SU-DHL-6 (cell line): ENCODE data around the gene VAPB.

Experiments
- H2AFZ ChIP-seq: fragments of 200-600 bp; sonication (generic); 2 replicates; pipeline ENCODE4 v1.6.1; 2014; ENCODE audit warnings: low read depth, mild to moderate bottlenecking, moderate library complexity, mixed read lengths, antibody characterized with exemption, low read length; ENCODE audit not compliant: severe bottlenecking
- H3F3A ChIP-seq: fragments of 200-600 bp; shearing (Covaris generic); 2 replicates; pipeline ENCODE4 v1.6.0; 2016; ENCODE audit warnings: antibody characterized with exemption, mild to moderate bottlenecking; ENCODE audit not compliant: insufficient read depth
- H3K27ac ChIP-seq: fragments of 200-600 bp; sonication (generic); 2 replicates; pipeline ENCODE4 v1.5.1; 2016; ENCODE audit warnings: low read depth, mild to moderate bottlenecking, low read length, moderate library complexity, mixed read lengths
- H3K27me3 ChIP-seq: fragments of 200-600 bp; sonication (generic), shearing (Covaris generic); 2 replicates; pipeline ENCODE4 v1.6.0; 2014; ENCODE audit warnings: mild to moderate bottlenecking, low read length
- H3K36me3 ChIP-seq: fragments of 200-600 bp; sonication (generic); 2 replicates; pipeline ENCODE4 v1.6.1; 2014; ENCODE audit warnings: mild to moderate bottlenecking, low read length, mixed read lengths
- H3K4me2 ChIP-seq: fragments of 300-600, 200-600 bp; shearing (Covaris generic), sonication (generic); 2 replicates; pipeline ENCODE4 v1.6.0; 2014; ENCODE audit warnings: low read length, low read depth, mild to moderate bottlenecking; ENCODE audit not compliant: poor library complexity, severe bottlenecking
- H3K4me3 ChIP-seq: fragments of 200-600 bp; sonication (generic); 2 replicates; pipeline ENCODE4 v1.5.1; 2014; ENCODE audit warnings: antibody characterized with exemption, low read length, mild to moderate bottlenecking, mixed read lengths; ENCODE audit not compliant: insufficient read depth, poor library complexity, severe bottlenecking
- H3K79me2 ChIP-seq: fragments of 200-600 bp; sonication (generic); 2 replicates; pipeline ENCODE4 v1.6.1; 2014; ENCODE audit warnings: mild to moderate bottlenecking, low read length, moderate library complexity; ENCODE audit not compliant: insufficient read depth
- H3K9ac ChIP-seq: fragments of 200-600 bp; sonication (generic); 2 replicates; pipeline ENCODE4 v1.7.0; 2014; ENCODE audit warnings: mild to moderate bottlenecking, low read length
- H3K9me2 ChIP-seq: fragments of 200-600 bp; sonication (generic); replicated peaks from 2 replicates; pipeline ENCODE4 v1.6.1; 2014; ENCODE audit warnings: low read length; ENCODE audit not compliant: insufficient read depth
- H3K9me3 ChIP-seq: fragments of 200-600 bp; sonication (generic); 2 replicates; pipeline ENCODE4 v1.6.1; 2014; ENCODE audit warnings: low read length, mixed read lengths; ENCODE audit not compliant: insufficient read depth
- H4K20me1 ChIP-seq: fragments of 200-600 bp; sonication (generic); 2 replicates; pipeline ENCODE4 v1.6.1; 2014; ENCODE audit warnings: low read depth, mild to moderate bottlenecking, antibody characterized with exemption, low read length, moderate library complexity, mixed read lengths
- EZH2phosphoT487 ChIP-seq: fragments of 200-600 bp; sonication (generic), shearing (Covaris generic); conservative IDR thresholded peaks from 2 replicates; pipeline ENCODE4 v1.6.1; 2018; ENCODE audit warnings: mild to moderate bottlenecking, antibody characterized with exemption, low read length, moderate library complexity, mixed read lengths
- TF ChIP-seq, protein P1 (sequence below): fragments of 200-600 bp; sonication (generic); IDR thresholded peaks from one replicate; pipeline ENCODE4 v1.5.1; 2017; ENCODE audit warnings: antibody characterized with exemption, mild to moderate bottlenecking, low read length, moderate library complexity; ENCODE audit not compliant: insufficient read depth, poor library complexity, severe bottlenecking

The VAPB gene

DNA sequence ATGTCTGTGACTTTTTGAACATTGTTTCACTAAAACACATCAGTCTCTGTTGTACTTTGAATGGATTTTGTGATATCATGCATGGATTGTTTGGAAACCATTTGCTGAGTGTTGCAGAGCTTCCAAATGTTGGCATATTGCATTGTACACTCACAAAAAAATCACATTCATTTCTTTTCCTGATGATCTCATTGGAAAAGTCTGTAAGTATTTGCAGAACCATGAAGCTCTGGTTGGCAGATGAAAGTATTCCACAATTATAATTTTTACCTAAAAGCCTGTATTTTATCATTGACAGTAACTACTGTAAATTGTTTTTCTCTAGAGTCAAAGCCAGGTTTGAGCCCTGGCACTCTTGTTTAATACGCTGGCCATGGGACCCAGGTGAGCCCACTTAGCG is 42.1 kb downstream of the VAPB start:
- no peaks in the 10 kb centered on the region for H3F3A ChIP-seq
- H2AFZ ChIP-seq = no peak overlapping the region
- no peak overlapping the region for H3K4me2 ChIP-seq
- H3K27ac ChIP-seq = no peak overlapping the region
- H3K36me3 ChIP-seq = no peaks in the 10 kb centered on the region
- H3K27me3 ChIP-seq = no peaks in the 10 kb centered on the region
- TF ChIP-seq, protein P1, sequence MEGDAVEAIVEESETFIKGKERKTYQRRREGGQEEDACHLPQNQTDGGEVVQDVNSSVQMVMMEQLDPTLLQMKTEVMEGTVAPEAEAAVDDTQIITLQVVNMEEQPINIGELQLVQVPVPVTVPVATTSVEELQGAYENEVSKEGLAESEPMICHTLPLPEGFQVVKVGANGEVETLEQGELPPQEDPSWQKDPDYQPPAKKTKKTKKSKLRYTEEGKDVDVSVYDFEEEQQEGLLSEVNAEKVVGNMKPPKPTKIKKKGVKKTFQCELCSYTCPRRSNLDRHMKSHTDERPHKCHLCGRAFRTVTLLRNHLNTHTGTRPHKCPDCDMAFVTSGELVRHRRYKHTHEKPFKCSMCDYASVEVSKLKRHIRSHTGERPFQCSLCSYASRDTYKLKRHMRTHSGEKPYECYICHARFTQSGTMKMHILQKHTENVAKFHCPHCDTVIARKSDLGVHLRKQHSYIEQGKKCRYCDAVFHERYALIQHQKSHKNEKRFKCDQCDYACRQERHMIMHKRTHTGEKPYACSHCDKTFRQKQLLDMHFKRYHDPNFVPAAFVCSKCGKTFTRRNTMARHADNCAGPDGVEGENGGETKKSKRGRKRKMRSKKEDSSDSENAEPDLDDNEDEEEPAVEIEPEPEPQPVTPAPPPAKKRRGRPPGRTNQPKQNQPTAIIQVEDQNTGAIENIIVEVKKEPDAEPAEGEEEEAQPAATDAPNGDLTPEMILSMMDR = no peak
- no peak for TF ChIP-seq EZH2phosphoT487
- H3K4me3 ChIP-seq = no peak overlapping the region
- peaks cover 92% of the 10 kb centered on the region for H3K79me2 ChIP-seq
- no peaks in the 10 kb centered on the region for H3K9me3 ChIP-seq
- no peaks in the 10 kb centered on the region for H3K9me2 ChIP-seq
- H4K20me1 ChIP-seq = no peaks in the 10 kb centered on the region; the same call in none of the 2 replicates
- H3K9ac ChIP-seq = no peak overlapping the region

DNA sequence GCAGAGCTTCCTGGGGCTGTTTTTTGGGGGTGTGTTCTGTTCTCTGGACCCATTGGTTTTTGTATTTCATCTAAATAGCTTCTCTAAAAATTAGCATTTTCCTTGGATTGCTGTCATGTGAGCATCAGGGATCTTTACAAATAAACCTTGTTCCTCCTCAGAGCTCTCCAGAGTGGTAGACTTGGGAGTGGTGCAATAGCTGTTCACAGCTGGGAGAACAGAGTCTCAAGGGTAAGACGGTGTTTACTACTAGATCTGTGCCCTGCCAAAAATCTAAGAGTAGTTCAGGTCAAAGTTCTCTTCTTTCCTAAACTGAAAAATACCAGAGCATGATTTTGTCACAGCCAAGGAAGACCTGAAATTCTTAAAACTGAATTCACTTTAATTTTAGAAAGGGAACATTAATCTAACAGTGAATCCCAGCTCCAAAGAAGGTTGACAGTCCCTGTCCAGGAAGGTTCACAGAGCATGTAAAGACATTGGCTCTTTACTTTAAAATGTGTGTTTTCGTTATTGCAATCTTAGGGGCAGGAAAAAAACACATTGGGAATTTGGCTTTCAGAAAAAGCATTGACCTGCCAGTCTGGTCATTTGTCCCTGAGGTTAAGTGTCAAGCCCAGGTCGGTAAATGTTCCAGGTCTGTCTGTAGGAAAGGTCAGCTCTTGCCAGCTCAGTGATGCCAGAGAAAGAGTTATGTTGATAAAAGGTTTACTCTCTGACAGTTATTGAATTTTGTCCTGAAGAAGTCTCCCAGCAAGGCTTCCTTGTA is 43.3 kb downstream of the VAPB start:
- H2AFZ ChIP-seq = no peak overlapping the region
- no peak overlapping the region for H3K4me3 ChIP-seq
- no peaks in the 10 kb centered on the region; the same call in none of the 2 replicates for H4K20me1 ChIP-seq
- no peaks in the 10 kb centered on the region for H3F3A ChIP-seq
- no peaks in the 10 kb centered on the region for H3K9me3 ChIP-seq
- H3K9ac ChIP-seq = no peak overlapping the region
- no peaks in the 10 kb centered on the region for H3K36me3 ChIP-seq
- peaks cover 94% of the 10 kb centered on the region for H3K79me2 ChIP-seq
- H3K27ac ChIP-seq = no peak overlapping the region
- no peaks in the 10 kb centered on the region for H3K9me2 ChIP-seq
- TF ChIP-seq, protein P1 = no peak
- no peak for TF ChIP-seq EZH2phosphoT487
- no peaks in the 10 kb centered on the region for H3K27me3 ChIP-seq
- no peak overlapping the region for H3K4me2 ChIP-seq

DNA sequence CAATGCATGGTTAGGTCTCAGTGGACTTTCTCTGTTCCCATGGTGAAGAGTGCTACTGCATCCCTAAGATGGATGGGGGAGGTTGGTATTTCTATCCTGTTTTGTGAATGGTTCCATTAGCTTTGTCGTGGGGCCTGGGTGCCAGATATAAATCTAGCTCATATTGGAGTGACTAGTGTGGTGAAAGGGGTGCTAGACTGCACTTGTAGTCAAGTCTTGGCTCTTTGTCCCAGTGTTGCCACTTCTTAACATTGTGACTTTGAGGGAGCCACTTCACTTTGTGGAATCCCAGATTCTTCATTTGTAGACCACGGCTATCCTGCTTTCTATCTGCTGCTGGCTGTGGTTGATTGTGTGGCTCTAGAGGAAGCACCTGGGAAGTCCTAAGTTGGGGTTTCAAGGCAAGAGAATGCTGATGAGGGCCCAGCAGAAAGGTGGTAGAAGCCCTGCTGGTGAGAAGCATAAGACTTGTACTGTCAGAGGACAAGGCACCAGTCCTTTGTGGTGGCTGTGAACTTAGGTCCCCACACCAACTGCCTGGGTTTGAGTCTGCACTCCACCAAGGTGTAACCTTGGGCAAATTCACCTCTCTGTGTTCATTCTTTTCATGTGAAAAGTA is 44.1 kb downstream of the VAPB start:
- no peaks in the 10 kb centered on the region; the same call in none of the 2 replicates for H4K20me1 ChIP-seq
- H3K36me3 ChIP-seq = no peaks in the 10 kb centered on the region
- no peaks in the 10 kb centered on the region for H3F3A ChIP-seq
- peaks cover 93% of the 10 kb centered on the region for H3K79me2 ChIP-seq
- no peak overlapping the region for H3K4me3 ChIP-seq
- no peak for TF ChIP-seq EZH2phosphoT487
- TF ChIP-seq, protein P1 = no peak
- no peak overlapping the region for H3K9ac ChIP-seq
- H3K4me2 ChIP-seq = no peak overlapping the region
- no peaks in the 10 kb centered on the region for H3K9me3 ChIP-seq
- H3K27me3 ChIP-seq = no peaks in the 10 kb centered on the region
- H3K27ac ChIP-seq = no peak overlapping the region
- no peaks in the 10 kb centered on the region for H3K9me2 ChIP-seq
- H2AFZ ChIP-seq = no peak overlapping the region
